Liver (tissue), 9 donors: ENCODE measurements around the gene SS18L1. TPM values are rescaled to one million over a fixed set of nuclear protein-coding genes. Genes with fewer than 3 reads are reported as not detected.

Source experiments
- DNase-seq: peaks from one replicate; pipeline ENCODE4 v3.0.0-alpha.2; 2017; ENCODE audit warnings: low spot score
- H3K27ac ChIP-seq, 2 donors: one replicate each; pipeline ENCODE4 v1.7.0; 2013; ENCODE audit warnings: inconsistent platforms in 2 of 2, low read length in 2 of 2, control low read depth in 1 of 2, low read depth in 1 of 2, mild to moderate bottlenecking in 1 of 2
- H3K27me3 ChIP-seq, 4 donors: one replicate each; pipeline versions ENCODE4 v1.6.1 to v1.7.0; 2013; ENCODE audit warnings: low read length in 3 of 4, inconsistent platforms in 1 of 4, mild to moderate bottlenecking in 1 of 4, moderate library complexity in 1 of 4; ENCODE audit not compliant: control insufficient read depth in 4 of 4, insufficient read depth in 4 of 4
- H3K36me3 ChIP-seq, 4 donors: one replicate each; pipeline versions ENCODE4 v1.6.1 to v1.7.0; 2013; ENCODE audit warnings: low read length in 3 of 4, mild to moderate bottlenecking in 3 of 4, low read depth in 1 of 4, moderate library complexity in 1 of 4; ENCODE audit not compliant: control insufficient read depth in 4 of 4, insufficient read depth in 3 of 4
- H3K4me1 ChIP-seq, 4 donors: one replicate each; pipeline versions ENCODE4 v1.6.1 to v1.7.0; 2013; ENCODE audit warnings: low read length in 3 of 4, mild to moderate bottlenecking in 3 of 4, moderate library complexity in 1 of 4; ENCODE audit not compliant: control insufficient read depth in 4 of 4, insufficient read depth in 4 of 4
- H3K4me3 ChIP-seq, 3 donors: one replicate each; pipeline versions ENCODE4 v1.6.1 to v1.7.0; 2013; ENCODE audit warnings: low read length in 3 of 3, control low read depth in 1 of 3, low read depth in 1 of 3, mild to moderate bottlenecking in 1 of 3
- H3K9ac ChIP-seq, 2 donors: one replicate each; pipeline ENCODE4 v1.7.0; 2013; ENCODE audit warnings: low read length in 2 of 2, mild to moderate bottlenecking in 2 of 2, moderate library complexity in 2 of 2, control low read depth in 1 of 2, low read depth in 1 of 2
- H3K9me3 ChIP-seq, 4 donors: one replicate each; pipeline versions ENCODE4 v1.6.1 to v1.7.0; 2013; ENCODE audit warnings: low read length in 3 of 4; ENCODE audit not compliant: control insufficient read depth in 4 of 4
- EGR1 ChIP-seq, 2 donors: IDR thresholded peaks; 2 replicates each; pipeline ENCODE4 v1.6.1; 2016 to 2018; ENCODE audit warnings: antibody characterized with exemption in 2 of 2, low read depth in 2 of 2
- FOXA1 ChIP-seq: IDR thresholded peaks from 2 replicates; pipeline ENCODE4 v1.6.1; 2016; ENCODE audit warnings: antibody characterized with exemption
- FOXA2 ChIP-seq: IDR thresholded peaks from 2 replicates; pipeline ENCODE4 v1.6.1; 2016; ENCODE audit warnings: antibody characterized with exemption
- GABPA ChIP-seq, 2 donors: IDR thresholded peaks in 1 of 2; conservative IDR thresholded peaks in 1 of 2; 2 replicates each; pipeline ENCODE4 v1.6.1; 2016; ENCODE audit warnings: antibody characterized with exemption in 2 of 2, mild to moderate bottlenecking in 1 of 2, moderate library complexity in 1 of 2
- HNF4A ChIP-seq, 2 donors: conservative IDR thresholded peaks; 2 replicates each; pipeline ENCODE4 v1.6.1; 2016; ENCODE audit warnings: antibody characterized with exemption in 2 of 2, mild to moderate bottlenecking in 2 of 2
- HNF4G ChIP-seq: IDR thresholded peaks from 2 replicates; pipeline ENCODE4 v1.6.1; 2016; ENCODE audit warnings: antibody characterized with exemption
- JUND ChIP-seq, 2 donors: IDR thresholded peaks; 2 replicates each; pipeline ENCODE4 v1.6.1; 2016; ENCODE audit warnings: antibody characterized with exemption in 2 of 2
- MAX ChIP-seq: IDR thresholded peaks from 2 replicates; pipeline ENCODE4 v1.6.1; 2016; ENCODE audit warnings: antibody characterized with exemption
- NR2F2 ChIP-seq: IDR thresholded peaks from 2 replicates; pipeline ENCODE4 v1.6.1; 2016; ENCODE audit warnings: antibody characterized with exemption
- RAD21 ChIP-seq, 2 donors: IDR thresholded peaks; 2 replicates each; pipeline ENCODE4 v1.6.1; 2016; ENCODE audit warnings: antibody characterized with exemption in 2 of 2, mild to moderate bottlenecking in 2 of 2
- RXRA ChIP-seq, 2 donors: IDR thresholded peaks; 2 replicates each; pipeline ENCODE4 v1.6.1; 2017 to 2018; ENCODE audit warnings: antibody characterized with exemption in 2 of 2, mild to moderate bottlenecking in 1 of 2
- SP1 ChIP-seq: IDR thresholded peaks from 2 replicates; pipeline ENCODE4 v1.6.1; 2018; ENCODE audit warnings: antibody characterized with exemption, mild to moderate bottlenecking
- TAF1 ChIP-seq: conservative IDR thresholded peaks from 2 replicates; pipeline ENCODE4 v1.6.1; 2016; ENCODE audit warnings: antibody characterized with exemption, mild to moderate bottlenecking
- YY1 ChIP-seq: IDR thresholded peaks from 2 replicates; pipeline ENCODE4 v1.6.1; 2016; ENCODE audit warnings: antibody characterized with exemption, mild to moderate bottlenecking
- ZBTB33 ChIP-seq: IDR thresholded peaks from 2 replicates; pipeline ENCODE4 v1.6.1; 2016; ENCODE audit warnings: antibody characterized with exemption
- WGBS: extraction: QIAGEN DNeasy Blood & Tissue Kit; methylation state at CpG from one replicate; pipeline ENCODE4 v1.1.7; 2013; 5-methylcytosine and 5-hydroxymethylcytosine counted together
- polyA plus RNA-seq, 2 donors: library from polyadenylated mRNA; stranded (reverse) in 1 of 2; unstranded in 1 of 2; fragments of 200-250 nt in 1 of 2; fragments of >200 nt in 1 of 2; fragmentation: Nextera tagmentation in 1 of 2; extraction: Ambion mirVana in 1 of 2; gene quantifications; one replicate each; pipeline versions ENCODE4 v1.2.1 to v1.2.3, GENCODE V29; 2013 to 2015
- total RNA-seq, 2 donors: library from RNA; depleted of rRNA; stranded (reverse); fragments of >200 nt; gene quantifications; one replicate each; pipeline ENCODE4 v1.2.3, GENCODE V29; 2014
- TF ChIP-seq, protein P1 (sequence below): IDR thresholded peaks from 2 replicates; pipeline ENCODE4 v1.6.1; 2016; ENCODE audit warnings: antibody characterized with exemption
- TF ChIP-seq, protein P2 (sequence below): fragments of 150-350 bp; IDR thresholded peaks from 2 replicates; pipeline ENCODE4 v1.5.1; 2017; ENCODE audit warnings: improper control_type of control experiment, low read depth, low read length; ENCODE audit not compliant: missing input control
- donor health status: healthy.
- donor health status: healthy.
- donor health status: healthy.
- donor health status: healthy.
- donor health status: healthy.

The SS18L1 gene
- total and polyA plus RNA-seq, 4 donors: 6.1 to 24.3 (median 16.7) TPM

DNA sequence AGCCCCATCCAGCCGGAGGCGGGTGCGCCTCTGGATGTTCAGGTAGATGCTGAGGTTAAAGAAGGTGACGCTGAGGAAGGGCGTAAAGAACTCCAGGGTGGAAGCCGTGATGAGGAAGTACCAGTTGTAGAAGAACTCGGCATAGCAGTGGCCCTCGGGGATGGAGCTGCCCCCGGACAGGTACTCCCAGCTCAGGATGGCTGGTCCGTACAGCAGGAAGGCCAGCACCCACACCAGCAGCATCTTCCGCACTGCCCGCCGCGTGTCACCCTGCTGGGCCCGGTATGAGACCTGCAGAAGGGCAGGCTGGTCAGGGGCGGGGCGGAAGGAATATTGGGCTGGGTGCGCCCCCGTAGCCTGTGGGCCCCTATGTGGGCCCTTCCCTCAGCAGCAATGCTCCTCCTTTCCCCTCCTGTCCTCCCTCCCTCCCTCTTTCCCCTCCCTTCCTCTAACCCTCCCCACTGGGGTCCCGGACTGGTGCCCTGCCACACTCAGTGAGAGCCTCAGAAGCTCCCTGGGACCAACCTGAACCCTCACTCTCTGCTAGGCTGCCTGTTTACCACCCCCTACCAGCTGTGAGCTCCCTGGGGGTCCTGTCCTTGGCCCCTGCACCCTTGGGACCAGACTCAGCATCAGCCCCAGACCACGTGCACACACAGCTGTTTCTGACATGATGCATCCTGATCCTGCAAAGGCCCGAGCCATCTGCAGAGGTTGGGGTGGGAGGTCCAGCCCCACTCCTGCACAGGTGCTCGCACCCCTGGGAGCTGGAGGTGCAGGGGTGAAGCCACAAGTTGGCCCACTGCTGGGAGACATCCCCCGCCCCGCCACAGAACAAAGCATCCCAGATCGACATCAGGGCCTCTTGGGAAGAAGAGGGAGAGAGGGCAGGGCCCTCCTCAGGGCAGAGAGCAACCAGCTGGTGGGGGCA is 73.3 kb downstream of the SS18L1 start:
- no peak for DNase-seq
- peaks cover 4 to 24% (median 13%) of the 10 kb centered on the region in 4 donors for H3K4me1 ChIP-seq
- peaks cover 5 to 11% (median 9%) of the 10 kb centered on the region in 4 donors for H3K27me3 ChIP-seq
- H3K36me3 ChIP-seq: no peaks in the 10 kb centered on the region
- TF ChIP-seq NR2F2 (no peak), SP1 (no peak), GABPA (IDR thresholded peaks at IDR 0.05 in 1 of 2, conservative IDR thresholded peaks at IDR 0.05 in 1 of 2) (no peak), RXRA (IDR thresholded peaks at IDR 0.05) (no peak), YY1 (no peak), FOXA1 (no peak), FOXA2 (no peak), RAD21 (IDR thresholded peaks at IDR 0.05) (no peak), HNF4G (no peak), TAF1 (no peak), HNF4A (conservative IDR thresholded peaks at IDR 0.05) (no peak), ZBTB33 (no peak)
- TF ChIP-seq, protein P1, sequence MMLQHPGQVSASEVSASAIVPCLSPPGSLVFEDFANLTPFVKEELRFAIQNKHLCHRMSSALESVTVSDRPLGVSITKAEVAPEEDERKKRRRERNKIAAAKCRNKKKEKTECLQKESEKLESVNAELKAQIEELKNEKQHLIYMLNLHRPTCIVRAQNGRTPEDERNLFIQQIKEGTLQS: no peak
- TF ChIP-seq, protein P2, sequence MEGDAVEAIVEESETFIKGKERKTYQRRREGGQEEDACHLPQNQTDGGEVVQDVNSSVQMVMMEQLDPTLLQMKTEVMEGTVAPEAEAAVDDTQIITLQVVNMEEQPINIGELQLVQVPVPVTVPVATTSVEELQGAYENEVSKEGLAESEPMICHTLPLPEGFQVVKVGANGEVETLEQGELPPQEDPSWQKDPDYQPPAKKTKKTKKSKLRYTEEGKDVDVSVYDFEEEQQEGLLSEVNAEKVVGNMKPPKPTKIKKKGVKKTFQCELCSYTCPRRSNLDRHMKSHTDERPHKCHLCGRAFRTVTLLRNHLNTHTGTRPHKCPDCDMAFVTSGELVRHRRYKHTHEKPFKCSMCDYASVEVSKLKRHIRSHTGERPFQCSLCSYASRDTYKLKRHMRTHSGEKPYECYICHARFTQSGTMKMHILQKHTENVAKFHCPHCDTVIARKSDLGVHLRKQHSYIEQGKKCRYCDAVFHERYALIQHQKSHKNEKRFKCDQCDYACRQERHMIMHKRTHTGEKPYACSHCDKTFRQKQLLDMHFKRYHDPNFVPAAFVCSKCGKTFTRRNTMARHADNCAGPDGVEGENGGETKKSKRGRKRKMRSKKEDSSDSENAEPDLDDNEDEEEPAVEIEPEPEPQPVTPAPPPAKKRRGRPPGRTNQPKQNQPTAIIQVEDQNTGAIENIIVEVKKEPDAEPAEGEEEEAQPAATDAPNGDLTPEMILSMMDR: no peak
- no peak overlapping the region for H3K27ac ChIP-seq
- H3K9me3 ChIP-seq: no peaks in the 10 kb centered on the region
- H3K4me3 ChIP-seq: no peak overlapping the region
- H3K9ac ChIP-seq: no peak overlapping the region
- 73% methylated on average over 26 of the region's 26 CpGs for WGBS

DNA sequence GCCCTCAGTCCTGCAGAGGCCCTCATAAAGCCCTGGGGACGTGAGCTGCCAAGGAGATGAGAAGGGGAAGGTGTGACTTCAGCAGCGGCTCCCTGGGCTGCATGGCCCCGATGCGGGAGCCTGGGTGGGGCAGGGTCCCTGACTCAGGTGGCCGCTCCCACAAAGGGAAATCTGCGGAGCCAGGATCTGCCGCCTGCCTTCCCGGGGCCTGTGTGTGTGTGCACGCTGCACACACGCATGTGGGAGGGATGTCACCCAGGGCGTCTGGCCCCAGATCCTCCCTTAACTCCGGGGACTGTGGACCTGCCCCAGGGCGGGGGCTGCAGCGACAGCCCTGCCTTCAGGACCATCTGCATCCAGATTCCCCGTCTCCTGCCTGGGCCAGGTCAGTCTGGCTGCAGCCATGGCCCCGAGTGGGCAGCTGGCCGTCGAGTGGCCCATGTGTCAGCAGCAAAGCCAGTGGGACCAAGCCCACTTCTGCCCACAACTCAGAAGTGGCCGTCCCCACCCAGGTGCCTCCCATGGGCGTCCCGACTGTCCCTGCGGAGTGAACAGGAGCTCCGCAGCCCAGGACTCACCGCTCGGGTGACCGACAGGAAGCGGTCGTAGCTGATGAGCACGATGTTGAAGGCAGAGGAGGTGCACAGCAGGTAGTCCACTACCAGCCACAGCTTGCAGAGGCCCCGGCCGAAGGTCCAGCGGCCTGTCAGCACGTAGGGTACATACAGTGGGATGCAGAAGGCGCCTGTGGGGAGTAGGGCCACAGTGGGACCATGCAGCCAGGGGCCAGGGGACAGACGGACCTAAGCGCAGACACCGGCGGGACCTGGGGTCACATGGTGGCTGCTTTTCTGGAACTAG is 74.6 kb downstream of the SS18L1 start:
- Histone ChIP-seq H3K9ac (no peak overlapping the region), H3K4me3 (no peak overlapping the region)

More for the DNA sequence above, 74.6 kb downstream of the SS18L1 start:
- Histone ChIP-seq H3K4me1 (peaks cover 4 to 24% (median 13%) of the 10 kb centered on the region in 4 donors), H3K27ac (no peak overlapping the region), H3K9me3 (no peaks in the 10 kb centered on the region), H3K36me3 (no peaks in the 10 kb centered on the region), H3K27me3 (peaks cover 5 to 11% (median 9%) of the 10 kb centered on the region in 4 donors)
- 55% methylated on average over 38 of the region's 38 CpGs for WGBS
- TF ChIP-seq, protein P2: no peak
- no peak for TF ChIP-seq ZBTB33
- no peak for TF ChIP-seq EGR1 (IDR thresholded peaks at IDR 0.05; ENCODE audit: low read depth in 2 of 2)
- TF ChIP-seq HNF4G: no peak
- no peak for TF ChIP-seq JUND (IDR thresholded peaks at IDR 0.05)
- TF ChIP-seq GABPA (IDR thresholded peaks at IDR 0.05 in 1 of 2, conservative IDR thresholded peaks at IDR 0.05 in 1 of 2): no peak
- no peak for TF ChIP-seq FOXA2
- TF ChIP-seq, protein P1: no peak
- TF ChIP-seq MAX: no peak
- no peak for TF ChIP-seq FOXA1
- TF ChIP-seq SP1: no peak
- no peak for DNase-seq
